ENCODE results near the gene FHDC1. TPM values are rescaled to one million over a fixed set of nuclear protein-coding genes. Genes with fewer than 3 reads are reported as not detected.

FHDC1 gene
- total and polyA plus RNA-seq, 10 of the 15 experiments (the other 5 are each of a cell fraction or from before 2014, with no cell fraction given) = 0.04 to 0.12 (median 0.06) TPM; not detected in 3

GRCh38 chr4:153010146-153010545 is 74.0 kb downstream of the FHDC1 start:
- DNase-seq (ENCODE audit: low read depth, low spot score) (no peak), ATAC-seq (no peak), FAIRE-seq (no peak)
- Histone ChIP-seq H3K27me3 (replicated peaks in 1 of 2; ENCODE audit: control insufficient read depth in 2 of 2, insufficient read depth in 2 of 2, low read length in 1 of 2) (no peaks in the 10 kb centered on the region), H3K4me3 (no peak overlapping the region), H3K4me1 (ENCODE audit: control insufficient read depth, insufficient read depth, low read length) (peaks cover 4% of the 10 kb centered on the region; the same call in 1 of the 2 replicates), H3K27ac (ENCODE audit: control insufficient read depth, insufficient read depth) (no peak overlapping the region), H3K9me3 (replicated peaks; ENCODE audit: control insufficient read depth, insufficient read depth, low read length) (no peaks in the 10 kb centered on the region; the same call in 2 of the 3 replicates), H3K36me3 (ENCODE audit: control insufficient read depth in 2 of 2, insufficient read depth in 2 of 2, low read length in 1 of 2) (no peaks in the 10 kb centered on the region), H3K79me2 (ENCODE audit: control insufficient read depth, insufficient read depth, low read length) (no peaks in the 10 kb centered on the region), H4K20me1 (ENCODE audit: control insufficient read depth, insufficient read depth) (no peaks in the 10 kb centered on the region), H2AFZ (ENCODE audit: control insufficient read depth, low read depth, low read length) (no peak overlapping the region), H3K9ac (ENCODE audit: control insufficient read depth, insufficient read depth, low read length) (no peak overlapping the region), H3K4me2 (ENCODE audit: control insufficient read depth, insufficient read depth) (no peak overlapping the region)
- BruUV-seq (replicated peaks) = no TSS peak
- RAD21 ChIA-PET (ENCODE audit: unreplicated experiment) = no interaction called here
- intact Hi-C loops (cut with micrococcal nuclease; ENCODE audit: unreplicated experiment) (no loop called here), in situ Hi-C loops (cut with MboI) (no loop called here)
- no peak for TF ChIP-seq GABPA (IDR thresholded peaks at IDR 0.05; ENCODE audit: low read depth)
- no peak for TF ChIP-seq SREBF2 (IDR thresholded peaks at IDR 0.05; ENCODE audit: low read length)
- peak; percentile 34; the same call in 1 of the 2 replicates for TF ChIP-seq SPI1 (IDR thresholded peaks at IDR 0.05; ENCODE audit: borderline replicate concordance, insufficient read depth, low read depth, low read length)
- CTCF ChIA-PET = interaction anchor here (0.9 kb wide), 1 partner anchor 163 kb away, joined by 3 read pairs; no protein-coding TSS in a partner anchor
- SMC1A ChIA-PET (ENCODE audit: uncharacterized antibody, unreplicated experiment) = no interaction called here
- POLR2A ChIA-PET = no interaction called here
- 17% methylated on average over 3 of the region's 3 CpGs for WGBS (ENCODE audit: insufficient coverage, insufficient replicate concordance, low lambda C conversion rate, missing lambda C conversion rate)

DNA sequence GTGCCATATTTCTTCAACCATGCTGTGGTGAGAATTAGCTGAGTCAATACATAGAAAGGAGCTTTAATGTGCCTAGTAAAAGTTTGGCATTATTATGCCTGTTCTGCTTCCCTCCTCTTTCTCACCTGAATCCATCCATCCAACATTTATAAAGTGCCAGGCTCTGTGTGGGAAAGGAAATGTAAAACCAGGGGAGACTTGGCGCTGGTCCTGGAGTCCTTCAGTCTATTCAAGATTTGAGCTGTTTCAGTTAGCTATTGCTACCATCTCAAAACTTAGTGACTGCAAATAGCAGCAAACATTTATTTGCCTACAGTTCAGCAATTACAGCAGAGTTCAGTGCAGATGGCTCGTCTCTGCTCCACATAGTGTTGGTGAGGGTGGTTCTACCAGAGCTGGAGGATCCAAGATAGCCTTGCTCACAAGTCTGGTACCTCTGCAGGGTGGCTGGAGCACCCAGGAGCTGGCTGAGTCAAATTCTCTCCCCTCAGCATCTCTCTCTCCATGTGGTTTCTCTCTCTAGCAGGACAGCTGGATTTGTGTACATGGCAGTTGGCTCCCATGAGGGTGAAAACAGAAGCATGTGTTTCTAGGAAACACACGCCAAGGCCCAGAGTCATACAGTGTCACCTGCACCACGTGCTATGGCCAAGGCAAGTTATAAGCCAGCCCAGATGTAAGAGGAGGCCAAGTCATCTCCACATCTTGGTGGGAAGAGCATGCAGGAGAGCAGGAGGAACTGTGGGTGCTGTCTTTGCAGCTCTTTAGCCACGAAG is 77.3 kb downstream of the FHDC1 start:
- no peaks in the 10 kb centered on the region; the same call in 1 of the 3 replicates for H3K9me3 ChIP-seq (replicated peaks; ENCODE audit: control insufficient read depth, insufficient read depth, low read length)
- TF ChIP-seq SUPT20H (IDR thresholded peaks at IDR 0.05; ENCODE audit: borderline replicate concordance, control insufficient read depth, low read depth, low read length) (no peak), REST (IDR thresholded peaks at IDR 0.05; ENCODE audit: low read depth, low read length) (no peak), SUZ12 (IDR thresholded peaks at IDR 0.05; ENCODE audit: unreplicated experiment) (no peak)
- TF ChIP-seq, protein P1, sequence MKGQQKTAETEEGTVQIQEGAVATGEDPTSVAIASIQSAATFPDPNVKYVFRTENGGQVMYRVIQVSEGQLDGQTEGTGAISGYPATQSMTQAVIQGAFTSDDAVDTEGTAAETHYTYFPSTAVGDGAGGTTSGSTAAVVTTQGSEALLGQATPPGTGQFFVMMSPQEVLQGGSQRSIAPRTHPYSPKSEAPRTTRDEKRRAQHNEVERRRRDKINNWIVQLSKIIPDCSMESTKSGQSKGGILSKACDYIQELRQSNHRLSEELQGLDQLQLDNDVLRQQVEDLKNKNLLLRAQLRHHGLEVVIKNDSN (IDR thresholded peaks at IDR 0.05; ENCODE audit: borderline replicate concordance, extremely low read length, insufficient read depth, low read depth, low read length) = no peak
- ChIA-PET SMC1A (ENCODE audit: uncharacterized antibody, unreplicated experiment) (interaction anchor here (0.6 kb wide), 1 partner anchor 1051 kb away, joined by 3 read pairs; no protein-coding TSS in a partner anchor), CTCF (no interaction called here), RAD21 (ENCODE audit: unreplicated experiment) (no interaction called here), POLR2A (no interaction called here)
- no peak overlapping the region for H3K27ac ChIP-seq (ENCODE audit: control insufficient read depth, insufficient read depth)
- DNase-seq (ENCODE audit: low read depth, low spot score) = no peak
- no peak for FAIRE-seq
- in situ Hi-C loops (cut with MboI) = no loop called here
- no peaks in the 10 kb centered on the region for H3K36me3 ChIP-seq (ENCODE audit: control insufficient read depth in 2 of 2, insufficient read depth in 2 of 2, low read length in 1 of 2)
- WGBS (ENCODE audit: insufficient coverage, insufficient replicate concordance, low lambda C conversion rate, missing lambda C conversion rate) = 14% methylated on average over 5 of the region's 5 CpGs
- H3K27me3 ChIP-seq (replicated peaks in 1 of 2; ENCODE audit: control insufficient read depth in 2 of 2, insufficient read depth in 2 of 2, low read length in 1 of 2) = no peaks in the 10 kb centered on the region; a peak in 1 of 4 replicates
- H3K79me2 ChIP-seq (ENCODE audit: control insufficient read depth, insufficient read depth, low read length) = no peaks in the 10 kb centered on the region
- no peak for ATAC-seq
- intact Hi-C loops (cut with micrococcal nuclease; ENCODE audit: unreplicated experiment) = no loop called here
- H3K4me3 ChIP-seq = no peak overlapping the region
- no TSS peak for BruUV-seq (replicated peaks)
- peaks cover 4% of the 10 kb centered on the region; the same call in 1 of the 2 replicates for H3K4me1 ChIP-seq (ENCODE audit: control insufficient read depth, insufficient read depth, low read length)
- no peak overlapping the region for H3K4me2 ChIP-seq (ENCODE audit: control insufficient read depth, insufficient read depth)
- H3K9ac ChIP-seq (ENCODE audit: control insufficient read depth, insufficient read depth, low read length) = no peak overlapping the region
- H4K20me1 ChIP-seq (ENCODE audit: control insufficient read depth, insufficient read depth) = no peaks in the 10 kb centered on the region
- no peak overlapping the region for H2AFZ ChIP-seq (ENCODE audit: control insufficient read depth, low read depth, low read length)
